Measurements from ENCODE around the gene SCAMP1. TPM values are rescaled to one million over a fixed set of nuclear protein-coding genes. Genes with fewer than 3 reads are reported as not detected.
A peak's percentile ranks its signal among the peaks of the same experiment; 100 is the strongest.

Gene SCAMP1
- total and polyA plus RNA-seq, 2 experiments from 2014 or later, result 32.4 to 33.4 TPM

DNA sequence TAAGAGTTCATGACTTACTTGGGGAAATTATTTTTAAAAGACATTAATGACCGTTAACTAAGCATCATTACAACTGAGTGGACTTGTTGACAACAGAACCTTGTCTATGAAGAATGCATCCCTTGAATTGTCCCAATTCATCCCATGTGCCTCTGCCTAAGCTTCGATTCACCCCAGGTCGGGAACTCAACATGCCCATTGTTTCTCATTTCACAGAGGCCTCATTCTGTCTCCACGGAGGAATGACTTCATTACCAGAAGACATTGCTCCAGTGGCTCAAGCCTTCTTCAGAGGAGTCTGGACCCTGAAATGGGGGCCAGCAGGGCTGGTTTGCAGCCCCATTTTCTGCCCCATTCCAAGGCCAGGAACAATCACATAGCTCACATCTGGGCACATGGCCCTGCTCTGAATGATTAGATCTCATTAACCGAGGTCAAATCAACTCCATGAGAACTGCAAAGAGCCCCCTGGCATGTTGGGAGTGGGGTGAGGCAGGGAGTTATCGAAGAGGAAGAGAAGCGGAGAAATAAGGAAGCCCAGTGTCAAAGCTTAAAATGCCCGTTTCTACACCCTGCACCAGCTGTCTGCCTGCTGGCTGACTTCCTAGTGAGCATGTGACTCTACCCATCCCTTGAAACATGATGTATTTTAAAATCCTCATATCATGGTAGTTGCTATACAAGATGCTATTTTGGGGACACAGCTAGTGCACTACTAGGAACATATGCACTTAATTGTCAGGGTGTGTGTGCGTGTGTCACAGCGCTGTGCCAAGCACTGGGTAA is 150.9 kb downstream of the SCAMP1 start:
- H3K36me3 ChIP-seq, result no peaks in the 10 kb centered on the region
- peaks cover 94% of the 10 kb centered on the region for H3K4me1 ChIP-seq (ENCODE audit: low read depth)
- no peaks in the 10 kb centered on the region for H3K9me3 ChIP-seq (ENCODE audit: low read depth)
- H3K27ac ChIP-seq, result peak overlapping the region; percentile 87
- TF ChIP-seq, protein P1, sequence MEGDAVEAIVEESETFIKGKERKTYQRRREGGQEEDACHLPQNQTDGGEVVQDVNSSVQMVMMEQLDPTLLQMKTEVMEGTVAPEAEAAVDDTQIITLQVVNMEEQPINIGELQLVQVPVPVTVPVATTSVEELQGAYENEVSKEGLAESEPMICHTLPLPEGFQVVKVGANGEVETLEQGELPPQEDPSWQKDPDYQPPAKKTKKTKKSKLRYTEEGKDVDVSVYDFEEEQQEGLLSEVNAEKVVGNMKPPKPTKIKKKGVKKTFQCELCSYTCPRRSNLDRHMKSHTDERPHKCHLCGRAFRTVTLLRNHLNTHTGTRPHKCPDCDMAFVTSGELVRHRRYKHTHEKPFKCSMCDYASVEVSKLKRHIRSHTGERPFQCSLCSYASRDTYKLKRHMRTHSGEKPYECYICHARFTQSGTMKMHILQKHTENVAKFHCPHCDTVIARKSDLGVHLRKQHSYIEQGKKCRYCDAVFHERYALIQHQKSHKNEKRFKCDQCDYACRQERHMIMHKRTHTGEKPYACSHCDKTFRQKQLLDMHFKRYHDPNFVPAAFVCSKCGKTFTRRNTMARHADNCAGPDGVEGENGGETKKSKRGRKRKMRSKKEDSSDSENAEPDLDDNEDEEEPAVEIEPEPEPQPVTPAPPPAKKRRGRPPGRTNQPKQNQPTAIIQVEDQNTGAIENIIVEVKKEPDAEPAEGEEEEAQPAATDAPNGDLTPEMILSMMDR (IDR thresholded peaks at IDR 0.05; ENCODE audit: low read depth, low read length), result no peak
- no peak for DNase-seq (ENCODE audit: low read depth in 1 of 2, low spot score in 1 of 2)
- H3K4me3 ChIP-seq, result no peak overlapping the region
- no peaks in the 10 kb centered on the region for H3K27me3 ChIP-seq

DNA sequence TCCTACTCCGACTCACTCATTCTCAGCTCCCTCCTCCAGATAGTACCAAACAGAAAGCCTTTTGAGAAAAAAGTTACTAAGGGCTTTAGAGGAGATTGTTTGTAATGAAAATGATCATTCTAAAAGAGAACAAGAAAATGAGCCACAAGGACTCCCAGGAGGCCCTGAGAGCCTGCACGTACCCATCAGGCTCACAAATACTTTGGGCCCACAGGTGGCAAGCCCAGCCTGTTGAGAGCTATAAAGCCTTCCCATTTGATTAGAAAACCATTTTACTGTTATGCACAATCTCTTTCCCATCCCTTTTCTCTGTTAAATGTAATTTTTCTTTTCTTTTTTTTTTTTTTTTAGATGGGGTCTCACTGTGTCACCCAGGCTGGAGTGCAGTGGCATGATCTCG is 152.0 kb downstream of the SCAMP1 start:
- Histone ChIP-seq H3K36me3 (no peaks in the 10 kb centered on the region), H3K27me3 (no peaks in the 10 kb centered on the region), H3K4me1 (ENCODE audit: low read depth) (peaks cover 90% of the 10 kb centered on the region), H3K9me3 (ENCODE audit: low read depth) (no peaks in the 10 kb centered on the region), H3K4me3 (no peak overlapping the region), H3K27ac (peak overlapping the region; percentile 87)
- DNase-seq (ENCODE audit: low read depth in 1 of 2, low spot score in 1 of 2), result no peak
- TF ChIP-seq, protein P1 (IDR thresholded peaks at IDR 0.05; ENCODE audit: low read depth, low read length), result no peak

DNA sequence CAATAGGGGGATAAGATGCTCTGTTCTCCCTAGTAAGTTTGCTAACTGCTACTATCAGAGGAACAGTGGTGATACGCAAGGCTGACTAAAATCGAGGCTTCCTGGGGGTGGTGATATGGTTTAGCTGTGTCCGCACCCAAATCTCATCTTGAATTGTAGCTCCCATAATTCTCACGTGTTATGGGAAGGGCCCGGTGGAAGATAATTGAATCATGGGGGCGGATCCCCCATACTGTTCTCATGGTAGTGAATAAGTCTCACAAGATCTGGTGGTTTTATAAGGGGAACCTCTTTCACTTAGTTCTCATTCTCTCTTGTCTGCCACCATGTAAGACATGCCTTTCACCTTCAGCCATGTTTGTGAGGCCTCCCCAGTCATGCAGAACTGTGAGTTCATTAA is 153.0 kb downstream of the SCAMP1 start:
- Histone ChIP-seq H3K36me3 (no peaks in the 10 kb centered on the region), H3K4me3 (no peak overlapping the region), H3K4me1 (ENCODE audit: low read depth) (peaks cover 82% of the 10 kb centered on the region), H3K27me3 (no peaks in the 10 kb centered on the region), H3K9me3 (ENCODE audit: low read depth) (no peaks in the 10 kb centered on the region), H3K27ac (peak overlapping the region; percentile 87)
- TF ChIP-seq, protein P1 (IDR thresholded peaks at IDR 0.05; ENCODE audit: low read depth, low read length), result no peak
- no peak for DNase-seq (ENCODE audit: low read depth in 1 of 2, low spot score in 1 of 2)

DNA sequence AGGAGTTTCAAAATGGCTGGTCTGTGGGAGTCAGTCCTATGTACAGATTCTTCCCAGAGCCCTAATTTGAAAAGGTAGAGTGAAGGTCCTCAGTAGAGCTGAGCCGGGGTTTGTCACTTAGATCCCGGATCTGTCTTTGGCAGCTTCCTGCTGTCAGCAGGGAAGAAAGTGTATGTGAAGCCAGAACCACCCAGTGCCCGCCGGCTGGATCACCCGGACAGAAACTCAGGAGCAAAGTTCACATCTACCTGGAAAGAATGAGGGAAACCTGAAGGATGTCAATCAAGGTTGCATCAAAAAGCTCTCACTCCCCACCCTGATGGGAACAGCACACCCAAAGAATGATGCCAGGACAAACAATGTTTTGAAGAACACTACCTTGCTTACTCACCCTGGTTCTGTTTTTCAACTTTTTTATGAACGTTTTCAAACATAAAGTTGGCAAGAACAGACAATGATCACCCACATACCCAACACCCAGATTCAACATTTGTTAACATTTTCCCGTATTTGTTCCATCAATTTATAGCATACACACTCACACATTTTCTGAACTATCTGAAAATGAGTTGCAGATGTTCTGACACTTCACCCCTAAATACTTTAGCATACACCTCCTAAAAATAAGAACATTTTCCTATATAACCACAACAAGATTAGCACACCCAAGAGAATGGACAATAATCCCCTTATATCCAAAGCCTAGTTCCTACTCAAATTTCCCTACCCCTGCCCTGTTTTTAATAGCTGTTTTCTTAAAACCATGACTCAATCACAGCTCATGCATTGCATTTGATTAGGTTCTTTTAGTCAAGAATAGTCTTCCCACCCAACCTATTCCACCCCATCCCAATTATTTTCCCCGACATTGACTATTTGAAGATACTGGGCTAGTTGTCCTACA is 154.3 kb downstream of the SCAMP1 start:
- Histone ChIP-seq H3K27ac (peak overlapping the region; percentile 52), H3K4me1 (ENCODE audit: low read depth) (peaks cover 82% of the 10 kb centered on the region), H3K27me3 (no peaks in the 10 kb centered on the region), H3K9me3 (ENCODE audit: low read depth) (no peaks in the 10 kb centered on the region), H3K4me3 (no peak overlapping the region), H3K36me3 (no peaks in the 10 kb centered on the region)
- TF ChIP-seq, protein P1 (IDR thresholded peaks at IDR 0.05; ENCODE audit: low read depth, low read length), result no peak
- no peak for DNase-seq (ENCODE audit: low read depth in 1 of 2, low spot score in 1 of 2)

DNA sequence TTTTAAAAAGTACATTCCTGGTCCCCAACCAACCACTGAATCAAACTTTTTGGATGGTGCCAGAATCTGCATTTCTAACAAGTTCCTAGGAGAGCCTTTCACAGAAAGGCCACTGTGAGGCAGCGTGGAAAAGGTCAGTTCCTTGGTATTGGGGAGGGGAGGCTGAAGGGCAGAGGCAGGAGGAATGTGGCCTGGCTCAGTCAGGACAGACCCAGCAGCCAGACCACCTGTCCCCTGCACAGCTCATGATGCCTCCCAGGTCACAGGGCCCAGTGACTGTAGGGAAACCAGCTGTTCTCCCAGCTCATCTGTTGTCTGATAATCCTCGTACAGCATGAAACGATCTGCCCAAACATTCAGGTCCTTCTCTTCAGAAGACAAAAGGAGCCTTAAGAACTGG is 155.3 kb downstream of the SCAMP1 start:
- Histone ChIP-seq H3K27ac (peak overlapping the region; percentile 52), H3K36me3 (no peaks in the 10 kb centered on the region), H3K4me3 (no peak overlapping the region), H3K4me1 (ENCODE audit: low read depth) (peaks cover 82% of the 10 kb centered on the region), H3K9me3 (ENCODE audit: low read depth) (no peaks in the 10 kb centered on the region), H3K27me3 (no peaks in the 10 kb centered on the region)
- TF ChIP-seq, protein P1 (IDR thresholded peaks at IDR 0.05; ENCODE audit: low read depth, low read length), result no peak
- DNase-seq (ENCODE audit: low read depth in 1 of 2, low spot score in 1 of 2), result no peak

Measured in cardiac muscle cell (in vitro differentiated cells and primary cell).